Smooth muscle cell (in vitro differentiated cells): ENCODE data around the gene ABCF2. TPM values are rescaled to one million over a fixed set of nuclear protein-coding genes. Genes with fewer than 3 reads are reported as not detected.

Source experiments
- DNase-seq: peaks from one replicate; lab custom pipeline; 2025; ENCODE audit not compliant: unreplicated experiment; lab: John Stamatoyannopoulos, UW
- H2AFZ ChIP-seq: fragments of 200-600 bp; sonication (generic); 2 replicates; pipeline ENCODE4 v1.6.0; 2016; ENCODE audit warnings: antibody characterized with exemption, low read depth, mild to moderate bottlenecking
- H3F3A ChIP-seq: fragments of 200-600 bp; sonication (generic); 2 replicates; pipeline ENCODE4 v1.6.0; 2017; ENCODE audit warnings: antibody characterized with exemption, low read depth
- H3K27ac ChIP-seq: fragments of 200-600 bp; sonication (generic); 2 replicates; pipeline ENCODE4 v1.5.1; 2016; ENCODE audit warnings: low read depth, mild to moderate bottlenecking
- H3K27me3 ChIP-seq: fragments of 200-600 bp; sonication (generic); 2 replicates; pipeline ENCODE4 v1.6.1; 2016; ENCODE audit warnings: low read depth, mild to moderate bottlenecking
- H3K36me3 ChIP-seq: fragments of 200-600 bp; sonication (generic); 2 replicates; pipeline ENCODE4 v1.5.1; 2016; ENCODE audit warnings: low read depth
- H3K4me1 ChIP-seq: fragments of 200-600 bp; sonication (generic); 2 replicates; pipeline ENCODE4 v1.5.1; 2016; ENCODE audit warnings: low read depth
- H3K4me2 ChIP-seq: fragments of 200-600 bp; sonication (generic); 2 replicates; pipeline ENCODE4 v1.6.0; 2016; ENCODE audit warnings: mild to moderate bottlenecking
- H3K4me3 ChIP-seq: fragments of 200-600 bp; sonication (generic); 2 replicates; pipeline ENCODE4 v1.5.1; 2016; ENCODE audit warnings: mild to moderate bottlenecking
- H3K79me2 ChIP-seq: fragments of 200-600 bp; sonication (generic); 2 replicates; pipeline ENCODE4 v1.6.0; 2016; ENCODE audit warnings: low read depth, mild to moderate bottlenecking
- H3K9ac ChIP-seq: fragments of 200-600 bp; sonication (generic); 2 replicates; pipeline ENCODE4 v1.6.0; 2016; ENCODE audit warnings: low read depth
- H3K9me3 ChIP-seq: fragments of 200-600 bp; sonication (generic); replicated peaks from 2 replicates; pipeline ENCODE4 v1.5.1; 2016; ENCODE audit warnings: low read depth
- H4K20me1 ChIP-seq: fragments of 200-600 bp; sonication (generic); 2 replicates; pipeline ENCODE4 v1.6.0; 2016; ENCODE audit warnings: low read depth
- WGBS: methylation state at CpG from one replicate; pipeline ENCODE4 v1.1.7; 2016; ENCODE audit warnings: low lambda C conversion rate; 5-methylcytosine and 5-hydroxymethylcytosine counted together
- polyA plus RNA-seq: library from polyadenylated mRNA; unstranded; fragments of >200 nt; fragmentation: Nextera tagmentation; extraction: Ambion mirVana; gene quantifications from 2 replicates; pipeline ENCODE4 v1.2.1, GENCODE V29; 2016
- total RNA-seq: library from RNA; depleted of rRNA; stranded (reverse); fragments of >200 nt; gene quantifications from 2 replicates; pipeline ENCODE4 v1.2.3, GENCODE V29; 2014
- TF ChIP-seq, protein P1 (sequence below): fragments of 200-600 bp; sonication (generic); IDR thresholded peaks from 2 replicates; pipeline ENCODE4 v1.5.1; 2017; ENCODE audit warnings: borderline replicate concordance, mild to moderate bottlenecking, antibody characterized with exemption; ENCODE audit not compliant: insufficient read depth, poor library complexity, severe bottlenecking

ABCF2 gene
- total and polyA plus RNA-seq, 2 experiments from 2014 or later: 24.2 to 30.5 TPM

DNA sequence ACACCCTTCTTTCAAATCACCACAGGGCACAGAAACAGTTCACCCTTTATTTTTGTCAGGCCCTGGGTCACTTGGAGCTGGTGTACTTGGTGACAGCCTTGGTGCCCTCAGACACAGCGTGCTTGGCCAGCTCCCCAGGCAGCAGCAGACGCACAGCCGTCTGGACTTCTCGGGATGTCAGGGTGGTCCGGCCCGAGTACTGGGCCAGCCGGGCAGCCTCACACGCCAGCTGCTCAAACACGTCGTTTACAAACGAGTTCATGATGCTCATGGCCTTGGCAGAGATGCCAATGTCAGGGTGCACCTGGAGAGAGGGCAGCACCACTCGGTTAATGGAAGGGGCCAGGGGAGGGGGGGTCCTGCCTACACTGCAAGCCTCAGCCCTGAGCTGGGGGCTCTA lies 19.2 kb downstream of the ABCF2 start:
- H3K36me3 ChIP-seq: no peaks in the 10 kb centered on the region
- H3K79me2 ChIP-seq: no peaks in the 10 kb centered on the region
- no peaks in the 10 kb centered on the region for H3F3A ChIP-seq
- no peak overlapping the region for H3K9ac ChIP-seq
- peaks cover 6% of the 10 kb centered on the region for H3K27me3 ChIP-seq
- 96% methylated on average over 12 of the region's 12 CpGs for WGBS
- H4K20me1 ChIP-seq: no peaks in the 10 kb centered on the region
- no peaks in the 10 kb centered on the region for H3K9me3 ChIP-seq
- H3K4me2 ChIP-seq: no peak overlapping the region
- no peaks in the 10 kb centered on the region for H3K4me1 ChIP-seq
- H3K4me3 ChIP-seq: no peak overlapping the region
- H2AFZ ChIP-seq: no peak overlapping the region
- no peak overlapping the region for H3K27ac ChIP-seq
- TF ChIP-seq, protein P1, sequence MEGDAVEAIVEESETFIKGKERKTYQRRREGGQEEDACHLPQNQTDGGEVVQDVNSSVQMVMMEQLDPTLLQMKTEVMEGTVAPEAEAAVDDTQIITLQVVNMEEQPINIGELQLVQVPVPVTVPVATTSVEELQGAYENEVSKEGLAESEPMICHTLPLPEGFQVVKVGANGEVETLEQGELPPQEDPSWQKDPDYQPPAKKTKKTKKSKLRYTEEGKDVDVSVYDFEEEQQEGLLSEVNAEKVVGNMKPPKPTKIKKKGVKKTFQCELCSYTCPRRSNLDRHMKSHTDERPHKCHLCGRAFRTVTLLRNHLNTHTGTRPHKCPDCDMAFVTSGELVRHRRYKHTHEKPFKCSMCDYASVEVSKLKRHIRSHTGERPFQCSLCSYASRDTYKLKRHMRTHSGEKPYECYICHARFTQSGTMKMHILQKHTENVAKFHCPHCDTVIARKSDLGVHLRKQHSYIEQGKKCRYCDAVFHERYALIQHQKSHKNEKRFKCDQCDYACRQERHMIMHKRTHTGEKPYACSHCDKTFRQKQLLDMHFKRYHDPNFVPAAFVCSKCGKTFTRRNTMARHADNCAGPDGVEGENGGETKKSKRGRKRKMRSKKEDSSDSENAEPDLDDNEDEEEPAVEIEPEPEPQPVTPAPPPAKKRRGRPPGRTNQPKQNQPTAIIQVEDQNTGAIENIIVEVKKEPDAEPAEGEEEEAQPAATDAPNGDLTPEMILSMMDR: no peak
- no peak for DNase-seq

DNA sequence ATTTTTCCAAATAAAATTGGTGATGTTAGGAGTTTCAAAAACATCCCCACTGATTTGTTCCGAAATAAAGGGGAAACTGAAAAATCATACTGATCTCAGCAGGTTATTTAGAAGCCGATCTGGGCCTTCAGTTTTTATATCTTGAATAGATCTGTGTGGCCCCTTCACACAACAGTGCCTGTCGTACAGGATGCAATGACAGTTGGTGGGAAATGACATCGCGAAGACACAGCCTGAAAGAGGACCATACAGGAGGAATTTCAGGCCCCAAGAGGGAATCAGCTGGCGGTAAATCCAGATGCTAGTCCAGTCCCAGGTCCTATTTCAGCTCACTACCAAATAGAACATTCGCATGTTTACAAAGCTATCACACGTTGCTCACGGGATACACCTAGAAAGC lies 19.7 kb downstream of the ABCF2 start:
- DNase-seq: no peak
- Histone ChIP-seq H3K4me3 (no peak overlapping the region), H3K79me2 (no peaks in the 10 kb centered on the region), H3K9me3 (no peaks in the 10 kb centered on the region), H3K9ac (no peak overlapping the region), H3K36me3 (no peaks in the 10 kb centered on the region), H3K4me2 (no peak overlapping the region), H2AFZ (no peak overlapping the region), H4K20me1 (no peaks in the 10 kb centered on the region), H3F3A (no peaks in the 10 kb centered on the region), H3K27ac (no peak overlapping the region), H3K27me3 (peaks cover 6% of the 10 kb centered on the region), H3K4me1 (no peaks in the 10 kb centered on the region)
- 85% methylated on average over 9 of the region's 9 CpGs for WGBS
- TF ChIP-seq, protein P1: no peak

DNA sequence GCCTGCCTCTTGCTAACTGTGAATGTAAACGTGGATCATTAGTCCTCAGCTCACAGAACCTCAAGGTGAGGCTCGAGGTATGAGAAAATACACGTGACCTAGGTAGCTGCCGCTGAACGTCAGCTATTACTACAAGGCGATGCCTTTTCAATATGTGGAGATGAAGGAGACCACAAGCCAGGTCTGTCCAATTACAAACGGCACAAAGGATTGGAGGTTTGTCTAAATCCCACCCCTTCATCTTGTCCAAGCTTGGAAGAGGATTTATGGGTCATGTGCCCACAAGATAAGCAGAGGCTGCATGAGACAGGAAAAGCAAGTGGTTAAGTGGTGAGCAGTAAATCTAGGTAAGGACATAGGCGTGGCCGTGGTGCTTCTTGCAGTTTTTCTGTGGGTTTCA lies 20.1 kb downstream of the ABCF2 start:
- H4K20me1 ChIP-seq: no peaks in the 10 kb centered on the region
- no peak overlapping the region for H2AFZ ChIP-seq
- no peaks in the 10 kb centered on the region for H3K9me3 ChIP-seq
- no peak overlapping the region for H3K4me2 ChIP-seq
- TF ChIP-seq, protein P1: no peak
- H3K9ac ChIP-seq: no peak overlapping the region
- no peak overlapping the region for H3K27ac ChIP-seq
- no peak for DNase-seq
- no peaks in the 10 kb centered on the region for H3K79me2 ChIP-seq
- H3K4me1 ChIP-seq: no peaks in the 10 kb centered on the region
- H3F3A ChIP-seq: no peaks in the 10 kb centered on the region
- no peaks in the 10 kb centered on the region for H3K36me3 ChIP-seq
- no peak overlapping the region for H3K4me3 ChIP-seq
- WGBS: 81% methylated on average over 9 of the region's 9 CpGs
- peaks cover 6% of the 10 kb centered on the region for H3K27me3 ChIP-seq

DNA sequence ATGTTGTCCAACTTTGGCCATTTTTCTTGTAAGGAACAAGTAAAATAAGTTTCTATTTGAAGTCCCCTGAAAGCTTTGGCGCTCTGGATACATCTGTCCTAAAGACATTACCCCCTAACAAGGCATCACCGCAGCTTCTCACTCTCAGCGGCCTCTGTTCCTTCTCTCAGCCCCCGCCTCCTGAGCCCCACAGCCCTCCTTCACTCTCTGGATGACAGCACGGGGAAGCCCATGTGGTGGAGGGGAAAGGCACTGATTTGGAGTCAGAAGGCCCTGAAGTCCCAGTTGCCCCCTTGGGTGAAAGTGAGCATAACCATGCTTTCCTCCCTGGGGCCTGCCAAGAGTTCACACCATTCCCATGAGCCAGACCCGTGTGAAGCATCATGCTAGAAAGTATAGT lies 21.3 kb downstream of the ABCF2 start:
- Histone ChIP-seq H3K9ac (no peak overlapping the region), H3F3A (no peaks in the 10 kb centered on the region), H3K79me2 (no peaks in the 10 kb centered on the region), H3K4me1 (no peaks in the 10 kb centered on the region), H3K9me3 (no peaks in the 10 kb centered on the region), H2AFZ (no peak overlapping the region), H3K27ac (no peak overlapping the region), H3K36me3 (no peaks in the 10 kb centered on the region), H3K4me2 (no peak overlapping the region), H3K4me3 (no peak overlapping the region), H4K20me1 (no peaks in the 10 kb centered on the region), H3K27me3 (peaks cover 6% of the 10 kb centered on the region)
- TF ChIP-seq, protein P1: no peak
- no peak for DNase-seq
- WGBS: 80% methylated on average over 6 of the region's 6 CpGs
